CD14-positive monocyte (primary cell): Measurements from ENCODE around the gene PLXND1. TPM values are rescaled to one million over a fixed set of nuclear protein-coding genes. Genes with fewer than 3 reads are reported as not detected.
A peak's percentile ranks its signal among the peaks of the same experiment; 100 is the strongest.

ENCODE experiments used
- DNase-seq, 3 donors: peaks; one replicate each; pipeline ENCODE4 v3.0.0-alpha.2; 2011 to 2022
- H2AFZ ChIP-seq: 2 replicates; pipeline ENCODE4 v1.6.0; 2012; ENCODE audit warnings: mild to moderate bottlenecking, low read depth, low read length, inconsistent platforms; ENCODE audit not compliant: insufficient read depth, poor library complexity, severe bottlenecking
- H3K27ac ChIP-seq, 2 donors: 1 replicate in 1 of 2; 2 replicates in 1 of 2; pipeline ENCODE4 v1.5.1; 2012 to 2013; ENCODE audit warnings: low read length in 2 of 2, control low read depth in 1 of 2, inconsistent platforms in 1 of 2, low read depth in 1 of 2, mild to moderate bottlenecking in 1 of 2
- H3K27me3 ChIP-seq, 2 donors: one replicate each; pipeline versions ENCODE4 v1.6.0 to v1.6.1; 2011 to 2013; ENCODE audit warnings: low read length in 2 of 2; ENCODE audit not compliant: control insufficient read depth in 2 of 2, insufficient read depth in 2 of 2
- H3K36me3 ChIP-seq, 2 donors: replicated peaks in 1 of 2; 1 replicate in 1 of 2; 2 replicates in 1 of 2; pipeline versions ENCODE4 v1.5.1 to v1.6.1; 2012 to 2013; ENCODE audit warnings: low read length in 2 of 2, control low read depth in 1 of 2, inconsistent platforms in 1 of 2, mild to moderate bottlenecking in 1 of 2; ENCODE audit not compliant: insufficient read depth in 2 of 2, control insufficient read depth in 1 of 2
- H3K4me1 ChIP-seq, 2 donors: 1 replicate in 1 of 2; 2 replicates in 1 of 2; pipeline versions ENCODE4 v1.5.1 to v1.6.1; 2012 to 2013; ENCODE audit warnings: low read length in 2 of 2, control low read depth in 1 of 2, inconsistent platforms in 1 of 2, mild to moderate bottlenecking in 1 of 2, moderate library complexity in 1 of 2; ENCODE audit not compliant: insufficient read depth in 2 of 2, control insufficient read depth in 1 of 2
- H3K4me2 ChIP-seq: replicated peaks from 2 replicates; pipeline ENCODE3; 2012; ENCODE audit warnings: low read length, moderate library complexity, mild to moderate bottlenecking; ENCODE audit not compliant: poor library complexity, severe bottlenecking; ENCODE audit errors: extremely low read depth
- H3K4me3 ChIP-seq, 3 experiments: fragments of 200-600 bp in 1 of 3; sonication (generic) in 1 of 3; replicated peaks in 1 of 3; 1 replicate in 2 of 3; 2 replicates in 1 of 3; pipeline ENCODE4 v1.5.1; 2011 to 2013; ENCODE audit warnings: low read length in 3 of 3, mild to moderate bottlenecking in 3 of 3, control low read depth in 2 of 3, low read depth in 2 of 3, inconsistent platforms in 1 of 3, moderate library complexity in 1 of 3
- H3K79me2 ChIP-seq: 2 replicates; pipeline ENCODE4 v1.6.0; 2012; ENCODE audit warnings: mild to moderate bottlenecking, control low read depth, inconsistent platforms, low read length, moderate library complexity; ENCODE audit not compliant: insufficient read depth
- H3K9ac ChIP-seq: 2 replicates; pipeline ENCODE4 v1.6.0; 2017; ENCODE audit warnings: low read length, mild to moderate bottlenecking; ENCODE audit not compliant: insufficient read depth, poor library complexity, severe bottlenecking
- H3K9me3 ChIP-seq, 2 donors: replicated peaks in 1 of 2; 1 replicate in 1 of 2; 2 replicates in 1 of 2; pipeline versions ENCODE4 v1.5.1 to v1.6.1; 2012 to 2013; ENCODE audit warnings: low read length in 2 of 2, control low read depth in 1 of 2; ENCODE audit not compliant: control insufficient read depth in 1 of 2, insufficient read depth in 1 of 2
- H4K20me1 ChIP-seq: 2 replicates; pipeline ENCODE4 v1.6.0; 2012; ENCODE audit warnings: mild to moderate bottlenecking, low read length, control low read depth, moderate library complexity; ENCODE audit not compliant: insufficient read depth
- H3K27ac Mint-ChIP-seq, 7 donors: one replicate each; pipeline ENCODE4 v1.8.0; 2020; ENCODE audit warnings: mild to moderate bottlenecking in 7 of 7, mixed read lengths in 7 of 7, moderate library complexity in 6 of 7, inconsistent platforms in 2 of 7
- H3K27me3 Mint-ChIP-seq, 3 donors: one replicate each; pipeline ENCODE4 v1.8.0; 2021 to 2022; ENCODE audit warnings: low read depth in 3 of 3, mild to moderate bottlenecking in 3 of 3, mixed read lengths in 3 of 3, moderate library complexity in 3 of 3, inconsistent platforms in 1 of 3
- H3K36me3 Mint-ChIP-seq, 2 donors: one replicate each; pipeline ENCODE4 v1.8.0; 2020; ENCODE audit warnings: mixed read lengths in 2 of 2, inconsistent platforms in 1 of 2, mild to moderate bottlenecking in 1 of 2
- H3K4me1 Mint-ChIP-seq: one replicate; pipeline ENCODE4 v1.8.0; 2020; ENCODE audit warnings: mild to moderate bottlenecking, mixed read lengths
- H3K4me3 Mint-ChIP-seq, 2 donors: one replicate each; pipeline ENCODE4 v1.8.0; 2020; ENCODE audit warnings: mild to moderate bottlenecking in 2 of 2, mixed read lengths in 2 of 2, moderate library complexity in 1 of 2
- H3K9me3 Mint-ChIP-seq, 7 donors: one replicate each; pipeline ENCODE4 v1.8.0; 2020 to 2022; ENCODE audit warnings: mixed read lengths in 7 of 7, mild to moderate bottlenecking in 6 of 7, moderate library complexity in 6 of 7, inconsistent platforms in 2 of 7
- WGBS: methylation state at CpG from one replicate; pipeline ENCODE4 v1.1.5; 2013; ENCODE audit warnings: missing lambda C conversion rate; ENCODE audit not compliant: insufficient coverage; 5-methylcytosine and 5-hydroxymethylcytosine counted together
- intact Hi-C, 2 donors: fragments of 100-400 bp; cut with micrococcal nuclease; formaldehyde crosslinking; loops; one replicate each; pipeline versions ENCODE4 v1.15.0 to v1.15.1; 2023
- polyA plus RNA-seq, 3 donors: library from polyadenylated mRNA; depleted of rRNA in 1 of 3; unstranded in 2 of 3; stranded (reverse) in 1 of 3; fragments of 300-500 nt in 2 of 3; fragments of >200 nt in 1 of 3; fragmentation: Illumina TruSeq in 2 of 3; gene quantifications; 1 replicate in 2 of 3; 2 replicates in 1 of 3; pipeline ENCODE4 v1.2.3, GENCODE V29; 2012 to 2021
- TF ChIP-seq, protein P1 (sequence below): fragments of 200-600 bp; IDR thresholded peaks from one replicate; pipeline ENCODE4 v1.8.0; 2022; ENCODE audit warnings: antibody characterized with exemption, mild to moderate bottlenecking

The PLXND1 gene
- polyA plus RNA-seq, 3 donors: 7.1 to 170 (median 9.9) TPM

DNA sequence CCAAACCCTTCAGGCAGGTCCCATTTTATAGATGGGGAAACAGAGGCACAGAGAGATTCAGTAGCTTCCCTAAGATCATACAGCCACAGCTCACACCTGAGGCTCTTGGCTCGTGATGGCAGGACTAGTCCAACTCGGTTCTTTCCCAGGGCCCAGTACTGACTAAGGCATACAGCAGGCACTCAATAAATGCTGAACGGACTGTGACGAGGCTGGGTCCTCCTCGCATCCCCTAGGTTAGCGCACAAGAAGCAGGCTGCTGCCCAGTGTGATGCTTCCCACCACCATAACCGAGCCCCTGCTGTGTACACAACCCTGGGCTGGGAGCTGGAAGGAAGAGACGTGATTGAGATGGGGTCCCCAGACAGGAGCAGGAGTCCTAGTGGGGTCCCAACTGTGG lies 24.9 kb downstream of the PLXND1 start:
- no peak overlapping the region for H3K4me2 ChIP-seq
- H4K20me1 ChIP-seq: peaks cover 60% of the 10 kb centered on the region
- peaks cover 44 to 74% of the 10 kb centered on the region in 2 donors for H3K36me3 ChIP-seq
- H2AFZ ChIP-seq: no peak overlapping the region
- intact Hi-C loops: no loop called here
- H3K9me3 Mint-ChIP-seq: no peaks in the 10 kb centered on the region
- no peak overlapping the region for H3K9ac ChIP-seq
- H3K4me3 ChIP-seq: no peak overlapping the region
- H3K27me3 Mint-ChIP-seq: no peaks in the 10 kb centered on the region
- H3K4me1 ChIP-seq: peaks cover 36 to 38% of the 10 kb centered on the region in 2 donors
- peaks cover 42% of the 10 kb centered on the region for H3K4me1 Mint-ChIP-seq
- 98% methylated on average over 7 of the region's 8 CpGs for WGBS
- H3K27ac Mint-ChIP-seq: peak overlapping the region in 1 of 7 donors; percentile 35
- no peak overlapping the region for H3K27ac ChIP-seq
- TF ChIP-seq, protein P1, sequence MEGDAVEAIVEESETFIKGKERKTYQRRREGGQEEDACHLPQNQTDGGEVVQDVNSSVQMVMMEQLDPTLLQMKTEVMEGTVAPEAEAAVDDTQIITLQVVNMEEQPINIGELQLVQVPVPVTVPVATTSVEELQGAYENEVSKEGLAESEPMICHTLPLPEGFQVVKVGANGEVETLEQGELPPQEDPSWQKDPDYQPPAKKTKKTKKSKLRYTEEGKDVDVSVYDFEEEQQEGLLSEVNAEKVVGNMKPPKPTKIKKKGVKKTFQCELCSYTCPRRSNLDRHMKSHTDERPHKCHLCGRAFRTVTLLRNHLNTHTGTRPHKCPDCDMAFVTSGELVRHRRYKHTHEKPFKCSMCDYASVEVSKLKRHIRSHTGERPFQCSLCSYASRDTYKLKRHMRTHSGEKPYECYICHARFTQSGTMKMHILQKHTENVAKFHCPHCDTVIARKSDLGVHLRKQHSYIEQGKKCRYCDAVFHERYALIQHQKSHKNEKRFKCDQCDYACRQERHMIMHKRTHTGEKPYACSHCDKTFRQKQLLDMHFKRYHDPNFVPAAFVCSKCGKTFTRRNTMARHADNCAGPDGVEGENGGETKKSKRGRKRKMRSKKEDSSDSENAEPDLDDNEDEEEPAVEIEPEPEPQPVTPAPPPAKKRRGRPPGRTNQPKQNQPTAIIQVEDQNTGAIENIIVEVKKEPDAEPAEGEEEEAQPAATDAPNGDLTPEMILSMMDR: no peak
- H3K27me3 ChIP-seq: no peaks in the 10 kb centered on the region
- H3K79me2 ChIP-seq: peaks cover 16% of the 10 kb centered on the region
- H3K9me3 ChIP-seq: no peaks in the 10 kb centered on the region
- H3K4me3 Mint-ChIP-seq: no peak overlapping the region
- no peak for DNase-seq
- H3K36me3 Mint-ChIP-seq: peaks cover 45 to 67% of the 10 kb centered on the region in 2 donors

DNA sequence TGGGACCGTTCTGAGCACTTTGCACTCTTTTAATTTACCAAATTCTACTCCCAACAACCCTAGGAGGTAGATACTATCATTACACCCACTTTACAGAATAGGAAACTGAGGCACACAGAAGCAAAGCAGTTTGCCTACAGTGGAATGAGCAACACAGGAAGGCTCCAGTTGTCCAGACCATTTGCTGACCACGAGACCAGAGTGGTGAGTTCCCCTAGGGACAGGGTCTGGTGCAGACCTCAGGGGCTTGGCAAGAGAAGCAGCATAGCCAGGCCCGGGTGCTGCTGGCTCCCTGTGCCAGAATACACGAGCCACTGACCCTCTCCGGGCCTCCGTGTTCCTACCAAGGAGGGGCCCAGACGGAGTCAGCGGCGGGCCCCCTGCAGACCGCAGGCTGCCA lies 26.5 kb downstream of the PLXND1 start:
- Mint-ChIP-seq H3K27me3 (no peaks in the 10 kb centered on the region), H3K4me3 (no peak overlapping the region), H3K4me1 (peaks cover 50% of the 10 kb centered on the region), H3K27ac (no peak overlapping the region), H3K36me3 (peaks cover 45 to 64% of the 10 kb centered on the region in 2 donors), H3K9me3 (no peaks in the 10 kb centered on the region)
- Histone ChIP-seq H3K4me3 (no peak overlapping the region), H3K36me3 (peaks cover 36 to 73% of the 10 kb centered on the region in 2 donors), H3K9ac (no peak overlapping the region), H3K4me1 (peaks cover 43 to 44% of the 10 kb centered on the region in 2 donors), H3K79me2 (peaks cover 23% of the 10 kb centered on the region), H2AFZ (no peak overlapping the region), H4K20me1 (peaks cover 49% of the 10 kb centered on the region), H3K27me3 (no peaks in the 10 kb centered on the region), H3K27ac (no peak overlapping the region), H3K4me2 (no peak overlapping the region), H3K9me3 (no peaks in the 10 kb centered on the region)
- no peak for DNase-seq
- 95% methylated on average over 10 of the region's 10 CpGs for WGBS
- TF ChIP-seq, protein P1: no peak
- intact Hi-C loops: loop anchor here (2.0 to 5.0 kb wide), 2 partner anchors 19 to 37 kb away; no protein-coding TSS in a partner anchor
